Activated CD4-positive, alpha-beta T cell treated with anti-CD3 and anti-CD28 coated beads, Interleukin-2, amount 50 U/mL, for 16 hours (primary cell): ENCODE measurements around the gene KLHL14.
"Not testable (repeated sequence)": the region's sequence is repeated elsewhere in the genome, so short reads cannot be mapped to it uniquely, and the experiment has no call there.

ENCODE experiments used
- DNase-seq: peaks from one replicate; pipeline ENCODE4 v3.0.0-alpha.2; 2020

Gene KLHL14, protein sequence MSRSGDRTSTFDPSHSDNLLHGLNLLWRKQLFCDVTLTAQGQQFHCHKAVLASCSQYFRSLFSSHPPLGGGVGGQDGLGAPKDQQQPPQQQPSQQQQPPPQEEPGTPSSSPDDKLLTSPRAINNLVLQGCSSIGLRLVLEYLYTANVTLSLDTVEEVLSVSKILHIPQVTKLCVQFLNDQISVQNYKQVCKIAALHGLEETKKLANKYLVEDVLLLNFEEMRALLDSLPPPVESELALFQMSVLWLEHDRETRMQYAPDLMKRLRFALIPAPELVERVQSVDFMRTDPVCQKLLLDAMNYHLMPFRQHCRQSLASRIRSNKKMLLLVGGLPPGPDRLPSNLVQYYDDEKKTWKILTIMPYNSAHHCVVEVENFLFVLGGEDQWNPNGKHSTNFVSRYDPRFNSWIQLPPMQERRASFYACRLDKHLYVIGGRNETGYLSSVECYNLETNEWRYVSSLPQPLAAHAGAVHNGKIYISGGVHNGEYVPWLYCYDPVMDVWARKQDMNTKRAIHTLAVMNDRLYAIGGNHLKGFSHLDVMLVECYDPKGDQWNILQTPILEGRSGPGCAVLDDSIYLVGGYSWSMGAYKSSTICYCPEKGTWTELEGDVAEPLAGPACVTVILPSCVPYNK

GRCh38 chr18:32772581-32773381 is at the start of gene KLHL14:
KLHL14 (minus strand) TSS chr18:32773023; CDS start chr18:32770591, 2,432 bp downstream.
- DNase-seq, result no peak

- DNase-seq, result no peak
These were observed 49.4 kb upstream of the KLHL14 start for GRCh38 chr18:32822197-32822596.

- no peak for DNase-seq
These were observed 43.1 kb upstream of the KLHL14 start for GRCh38 chr18:32815881-32816280.

GRCh38 chr18:32812342-32812741 is 39.5 kb upstream of the KLHL14 start:
- no peak for DNase-seq

- DNase-seq, result no peak
These were observed 37.5 kb upstream of the KLHL14 start for GRCh38 chr18:32810314-32810713.

DNA sequence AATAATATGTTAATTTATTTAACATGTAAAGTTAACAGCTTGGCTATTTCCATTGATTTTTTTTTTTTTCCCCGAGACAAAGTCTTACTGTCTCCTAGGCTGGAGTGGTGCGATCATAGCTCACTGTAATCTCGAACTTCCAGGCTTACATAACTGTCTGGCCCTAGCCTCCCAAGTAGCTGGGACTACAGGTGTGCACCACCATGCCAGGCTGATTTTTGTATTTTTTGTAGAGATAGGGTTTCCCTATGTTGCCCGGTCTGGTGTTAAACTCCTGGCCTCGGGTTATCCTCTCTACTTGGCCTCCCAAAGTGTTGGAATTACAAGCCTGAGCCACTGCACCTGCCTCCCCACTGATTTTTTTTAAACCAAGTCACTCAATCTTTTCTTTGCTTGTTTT is 32.5 kb upstream of the KLHL14 start:
- no peak for DNase-seq

- DNase-seq, result no peak
These were observed 31.5 kb upstream of the KLHL14 start for GRCh38 chr18:32804134-32804888.

- no peak for DNase-seq
These were observed 30.7 kb upstream of the KLHL14 start for GRCh38 chr18:32803568-32803967.

DNA sequence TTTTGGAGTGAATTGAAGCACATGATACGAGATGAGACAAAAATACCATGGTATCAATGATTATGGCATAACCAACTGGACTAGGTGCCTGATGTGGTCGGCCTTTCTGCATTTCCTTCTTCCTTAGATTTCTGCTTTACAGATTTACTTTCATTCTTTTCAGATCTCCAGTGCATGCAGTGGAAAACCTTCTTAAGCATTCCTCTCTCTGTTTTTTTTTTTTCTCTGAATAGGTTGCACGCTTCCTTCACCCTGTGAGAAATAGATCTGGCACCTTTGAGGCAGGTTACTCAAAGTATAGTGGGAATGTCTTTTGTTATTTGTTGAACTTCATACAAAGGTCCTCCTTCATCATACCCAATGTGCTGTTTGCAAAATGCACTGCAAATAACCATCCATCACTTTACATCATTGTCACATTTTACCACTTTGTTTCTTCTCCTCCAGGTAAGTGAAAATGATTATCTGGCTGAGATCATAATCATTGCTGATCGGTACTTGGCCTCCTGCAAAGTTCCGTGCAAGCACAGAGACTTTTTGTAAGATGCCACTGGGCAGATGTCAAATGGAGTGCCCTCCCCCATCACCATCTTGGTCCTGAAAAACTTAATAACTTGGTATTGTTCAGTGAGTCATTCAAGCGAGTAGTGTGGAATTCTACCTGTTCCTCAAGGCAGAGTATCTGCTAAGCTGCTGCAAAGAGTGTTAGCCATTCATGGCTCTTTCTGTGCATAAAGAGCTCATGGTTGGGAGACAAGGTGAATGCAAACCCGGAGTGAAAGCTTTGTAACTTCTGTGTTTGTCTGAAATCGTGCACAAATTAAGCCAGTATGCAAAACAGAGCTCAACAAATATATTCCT is 30.0 kb upstream of the KLHL14 start:
- DNase-seq, result no peak

- DNase-seq, result no peak
These were observed 28.4 kb upstream of the KLHL14 start for GRCh38 chr18:32801228-32801627.

GRCh38 chr18:32798209-32798960 is 25.6 kb upstream of the KLHL14 start:
- DNase-seq, result no peak

DNA sequence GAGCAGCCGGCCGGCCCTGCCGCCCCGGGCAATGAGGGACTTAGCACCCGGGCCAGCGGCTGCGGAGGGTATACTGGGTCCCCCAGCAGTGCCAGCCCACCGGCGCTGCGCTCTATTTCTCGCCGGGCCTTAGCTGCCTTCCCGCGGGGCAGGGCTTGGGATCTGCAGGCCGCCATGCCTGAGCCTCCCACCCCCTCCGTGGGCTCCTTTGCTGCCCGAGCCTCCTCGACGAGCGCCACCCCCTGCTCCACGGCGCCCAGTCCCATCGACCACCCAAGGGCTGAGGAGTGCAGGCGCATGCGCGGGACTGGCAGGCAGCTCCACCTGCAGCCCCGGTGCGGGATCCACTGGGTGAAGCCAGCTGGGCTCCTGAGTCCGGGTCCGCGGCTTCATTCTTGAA is 21.8 kb upstream of the KLHL14 start:
- not testable (repeated sequence) for DNase-seq

- no peak for DNase-seq
These were observed 6.2 kb upstream of the KLHL14 start for GRCh38 chr18:32779010-32779409.

- no peak for DNase-seq
These were observed 4.2 kb upstream of the KLHL14 start for GRCh38 chr18:32777049-32777448.

DNA sequence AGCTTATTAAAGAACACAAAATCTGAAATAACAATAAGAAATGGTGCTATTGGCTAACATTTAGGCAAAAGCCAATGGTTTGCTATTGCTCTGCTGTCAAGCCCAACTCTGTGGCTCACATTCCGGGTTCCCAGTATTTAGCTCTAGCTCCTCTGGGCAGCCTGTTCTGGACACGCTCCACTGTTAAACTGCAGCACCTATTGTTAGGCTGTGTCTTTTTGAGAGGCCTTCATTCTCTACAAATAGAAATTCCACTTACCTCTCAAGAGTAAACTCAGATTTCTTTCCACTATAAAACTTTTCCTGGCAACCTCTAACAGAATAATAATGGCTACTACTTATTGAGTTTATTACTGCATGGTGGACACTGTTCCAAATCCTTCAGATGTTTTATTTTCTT is 3.7 kb upstream of the KLHL14 start:
- no peak for DNase-seq

- DNase-seq, result no peak
These were observed 2.8 kb upstream of the KLHL14 start for GRCh38 chr18:32775628-32776027.

GRCh38 chr18:32773382-32773712 is 524 bp upstream of the KLHL14 start:
- no peak for DNase-seq

DNA sequence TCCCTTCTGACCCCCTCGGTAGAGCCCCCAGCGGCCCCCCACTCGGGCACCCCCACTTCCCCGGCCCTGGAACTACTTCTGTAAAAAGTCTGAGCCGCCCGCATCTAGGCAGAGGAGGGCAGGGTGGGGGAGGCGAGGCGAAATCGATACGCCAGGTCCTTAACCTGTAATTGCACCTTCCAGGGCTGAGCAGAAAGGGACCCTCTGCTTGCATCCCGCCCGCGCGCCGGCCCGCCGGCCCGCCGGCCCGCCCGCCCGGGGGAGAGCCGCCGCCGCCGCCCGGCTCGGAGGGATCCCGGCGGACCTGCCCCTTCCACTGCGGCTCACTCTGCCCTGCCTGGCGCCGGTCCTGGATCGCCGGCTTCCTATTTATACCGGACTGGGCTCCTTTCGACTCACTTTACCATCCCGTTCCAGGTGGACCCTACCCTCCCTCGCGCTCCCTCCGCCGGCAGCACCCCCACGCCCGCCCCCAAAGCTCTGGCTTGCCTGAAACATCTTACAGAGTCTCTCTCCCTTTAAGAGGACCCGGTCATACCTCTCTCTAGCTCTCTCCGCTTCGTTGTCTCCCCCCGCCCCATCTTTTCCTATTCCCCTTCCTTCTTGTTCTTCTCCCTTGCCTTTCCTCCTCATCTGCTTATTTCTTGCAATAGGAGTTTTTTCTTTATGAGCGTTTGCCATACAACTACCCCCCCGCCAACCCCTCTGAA is 797 bp downstream of the KLHL14 start:
- DNase-seq, result no peak

- no peak for DNase-seq
These were observed 1.6 kb downstream of the KLHL14 start for GRCh38 chr18:32771169-32771751.

DNA sequence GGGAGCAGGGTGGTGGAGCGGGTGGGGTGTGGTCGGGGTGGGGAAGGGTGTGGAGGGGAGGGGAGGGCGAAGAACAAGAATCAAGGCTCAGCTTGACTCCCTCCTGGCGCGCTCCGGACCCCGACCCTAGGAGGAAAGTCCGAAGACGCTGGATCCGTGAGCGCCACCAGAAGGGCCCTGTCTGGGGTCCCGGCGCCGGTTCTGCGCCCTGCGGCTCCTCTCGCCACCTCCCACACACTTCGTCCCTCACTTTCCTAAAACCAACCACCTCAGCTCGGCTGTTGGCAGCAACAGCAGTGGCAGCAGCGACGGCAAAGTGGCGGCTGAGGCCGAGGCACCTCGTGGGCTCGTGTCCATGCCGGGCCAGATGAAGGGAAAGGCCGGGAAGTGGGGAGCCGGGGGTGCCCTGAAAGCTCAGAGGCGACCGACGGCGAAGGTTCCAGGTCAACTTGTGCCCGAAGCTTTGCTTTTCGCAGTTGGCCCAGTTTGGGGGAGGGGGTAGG is 2.1 kb downstream of the KLHL14 start:
- no peak for DNase-seq
